ENCODE results near the gene WWOX.

GRCh38 chr16:78115659-78116058 is 16.2 kb downstream of the WWOX start:
- TF ChIP-seq YY1 (IDR thresholded peaks at IDR 0.05; ENCODE audit: insufficient read depth, insufficient read length) (no peak), ZNF274 (IDR thresholded peaks at IDR 0.05; ENCODE audit: low read depth, low read length) (no peak), SUZ12 (IDR thresholded peaks at IDR 0.05; ENCODE audit: extremely low read depth, insufficient read depth, insufficient read length) (no peak)

All from NT2/D1 (cell line).